HUES48 (cell line): ENCODE data around the gene KCTD4.
"Not testable (repeated sequence)": the region's sequence is repeated elsewhere in the genome, so short reads cannot be mapped to it uniquely, and the experiment has no call there.

ENCODE experiments used
- H3K27ac ChIP-seq: one replicate; pipeline ENCODE4 v1.7.0; 2013; ENCODE audit warnings: low read depth, low read length, inconsistent platforms
- H3K27me3 ChIP-seq: 2 replicates; pipeline ENCODE4 v1.6.1; 2013; ENCODE audit warnings: mild to moderate bottlenecking, low read length; ENCODE audit not compliant: control insufficient read depth, insufficient read depth
- H3K36me3 ChIP-seq: 2 replicates; pipeline ENCODE4 v1.6.1; 2013; ENCODE audit warnings: low read length; ENCODE audit not compliant: control insufficient read depth, insufficient read depth
- H3K4me1 ChIP-seq: 2 replicates; pipeline ENCODE4 v1.6.1; 2013; ENCODE audit warnings: mild to moderate bottlenecking, low read length; ENCODE audit not compliant: control insufficient read depth, insufficient read depth
- H3K4me3 ChIP-seq: 2 replicates; pipeline ENCODE4 v1.5.1; 2013; ENCODE audit warnings: mild to moderate bottlenecking, low read depth, low read length
- H3K9ac ChIP-seq: 2 replicates; pipeline ENCODE4 v1.6.1; 2013; ENCODE audit warnings: mild to moderate bottlenecking, low read depth, low read length, moderate library complexity
- H3K9me3 ChIP-seq: 2 replicates; pipeline ENCODE4 v1.6.1; 2013; ENCODE audit warnings: low read length; ENCODE audit not compliant: control insufficient read depth, insufficient read depth

The KCTD4 gene

DNA sequence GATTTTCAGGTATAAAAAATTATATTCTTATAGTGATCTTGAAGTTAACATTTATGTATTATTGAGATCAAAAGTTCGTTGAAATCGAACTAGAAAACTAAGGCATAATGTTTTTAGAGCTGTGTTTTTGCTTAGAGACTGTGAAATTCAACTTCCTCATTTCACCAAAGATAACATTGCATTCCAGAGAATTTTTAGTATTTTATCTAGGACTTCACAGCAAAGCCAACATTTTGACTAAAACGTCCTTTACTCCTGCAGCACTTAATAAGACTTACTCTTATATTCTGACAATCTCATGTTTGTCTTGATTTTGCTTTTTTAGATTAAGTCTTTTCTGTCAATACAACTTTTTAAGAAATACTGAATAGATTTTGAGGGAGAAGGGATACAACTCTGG, 4.7 kb downstream of the KCTD4 start:
- Histone ChIP-seq H3K27ac (no peak overlapping the region), H3K27me3 (no peaks in the 10 kb centered on the region), H3K9me3 (no peaks in the 10 kb centered on the region), H3K4me3 (no peak overlapping the region), H3K9ac (no peak overlapping the region), H3K4me1 (peaks cover 21% of the 10 kb centered on the region), H3K36me3 (no peaks in the 10 kb centered on the region)

DNA sequence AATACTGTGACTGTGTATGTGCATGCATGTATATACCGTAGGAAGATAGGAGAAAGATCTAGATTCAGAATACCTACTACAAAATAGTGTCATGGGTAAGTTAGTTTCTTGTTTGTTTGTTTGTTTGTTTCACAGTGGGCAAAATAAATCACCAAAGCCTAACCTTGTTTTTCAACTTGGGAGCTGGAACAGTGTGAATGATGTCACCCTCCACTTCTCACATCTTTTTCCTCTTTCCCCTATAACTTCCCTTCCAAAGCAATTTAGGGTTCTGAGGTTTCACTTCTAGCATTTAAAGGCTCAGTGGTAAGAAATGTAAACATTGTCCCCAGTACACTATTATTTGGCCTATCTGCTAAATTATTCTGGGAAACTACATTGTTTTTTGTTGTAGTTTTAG, 5.4 kb downstream of the KCTD4 start:
- Histone ChIP-seq H3K27me3 (no peaks in the 10 kb centered on the region), H3K4me1 (peaks cover 15% of the 10 kb centered on the region), H3K9me3 (no peaks in the 10 kb centered on the region), H3K27ac (no peak overlapping the region), H3K9ac (no peak overlapping the region), H3K4me3 (no peak overlapping the region), H3K36me3 (no peaks in the 10 kb centered on the region)

DNA sequence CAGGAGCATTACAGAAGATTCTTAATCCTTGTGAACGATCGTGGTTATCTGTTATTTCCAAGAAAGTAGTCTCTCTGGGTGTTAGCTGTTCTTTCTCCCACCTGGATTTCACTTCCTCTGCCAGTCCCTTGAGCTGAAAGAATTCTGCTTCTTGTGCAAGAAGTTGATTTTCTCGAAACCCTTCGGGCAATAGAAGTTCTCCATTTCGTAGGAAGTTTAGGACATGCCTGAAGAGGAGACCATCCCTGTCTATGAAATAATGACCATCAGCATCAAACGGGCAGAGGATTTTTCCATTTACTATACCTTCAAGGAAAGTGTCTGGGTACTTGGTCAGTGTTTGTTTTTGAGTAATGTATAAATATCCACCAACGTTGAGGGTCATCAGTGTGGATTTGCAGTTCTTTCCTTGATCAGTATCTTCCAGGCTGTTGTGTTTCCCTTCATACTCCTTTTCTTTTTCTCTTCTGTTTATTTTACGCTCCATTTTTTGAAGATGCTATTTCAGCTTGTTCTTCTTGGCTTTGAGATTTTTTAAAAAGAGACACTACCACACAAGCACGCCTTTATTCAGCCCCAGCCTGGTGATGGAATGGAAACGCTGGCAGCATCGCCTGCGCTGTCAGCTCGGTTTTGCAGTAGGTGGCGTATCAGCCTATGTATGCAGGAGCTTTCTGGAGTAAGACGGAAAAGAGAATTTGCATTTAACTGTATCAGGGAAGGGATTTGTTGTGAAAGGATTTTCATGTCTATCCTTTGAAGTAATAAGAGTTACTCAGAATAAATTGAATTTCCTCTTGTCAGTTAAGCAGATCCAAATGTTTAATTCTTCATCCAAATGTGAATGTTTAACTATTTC, 6.5 kb downstream of the KCTD4 start:
- Histone ChIP-seq H3K9ac (no peak overlapping the region), H3K4me1 (peaks cover 14% of the 10 kb centered on the region)

DNA sequence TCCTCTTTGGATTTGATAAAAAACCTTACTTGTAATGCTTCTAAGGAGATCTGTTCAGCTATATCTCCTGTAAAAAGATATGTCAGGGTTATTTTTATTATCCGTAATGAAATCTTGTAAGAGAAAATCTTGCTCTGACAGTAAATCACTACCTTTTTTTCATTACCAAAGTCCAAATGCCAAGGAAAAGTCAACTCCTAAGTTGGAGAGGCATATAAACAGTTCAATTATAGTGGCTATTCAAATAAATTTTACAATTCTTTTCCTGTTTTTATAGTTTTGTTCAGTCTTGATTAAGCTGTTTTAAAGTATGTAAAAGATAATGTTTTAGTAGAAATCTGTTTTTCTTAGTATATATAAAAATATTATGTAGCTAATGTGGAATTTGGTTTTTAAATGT, 9.0 kb downstream of the KCTD4 start:
- Histone ChIP-seq H3K27me3 (no peaks in the 10 kb centered on the region), H3K27ac (no peak overlapping the region), H3K36me3 (no peaks in the 10 kb centered on the region), H3K9me3 (no peaks in the 10 kb centered on the region), H3K4me3 (no peak overlapping the region), H3K4me1 (peaks cover 14% of the 10 kb centered on the region), H3K9ac (no peak overlapping the region)

More for the DNA sequence above, 6.5 kb downstream of the KCTD4 start:
- Histone ChIP-seq H3K4me3 (no peak overlapping the region), H3K9me3 (no peaks in the 10 kb centered on the region), H3K27me3 (no peaks in the 10 kb centered on the region), H3K27ac (no peak overlapping the region), H3K36me3 (no peaks in the 10 kb centered on the region)

DNA sequence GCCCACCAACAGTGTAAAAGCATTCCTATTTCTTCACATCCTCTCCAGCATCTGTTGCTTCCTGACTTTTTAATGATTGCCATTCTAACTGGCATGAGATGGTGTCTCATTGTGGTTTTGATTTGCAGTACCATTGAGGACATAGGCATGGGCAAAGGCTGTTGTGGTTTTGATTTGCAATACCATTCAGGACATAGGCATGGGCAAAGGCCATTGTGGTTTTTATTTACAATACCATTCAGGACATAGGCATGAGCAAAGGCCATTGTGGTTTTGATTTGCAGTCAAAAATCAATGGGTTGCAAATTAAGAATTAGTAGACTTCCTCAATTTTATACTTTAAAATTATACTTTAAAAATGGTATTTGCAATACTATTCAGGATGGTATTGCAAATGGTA, 11.3 kb downstream of the KCTD4 start:
- not testable (repeated sequence) for H3K27me3 ChIP-seq, H3K36me3 ChIP-seq, H3K27ac ChIP-seq, H3K9ac ChIP-seq, H3K9me3 ChIP-seq, H3K4me1 ChIP-seq, H3K4me3 ChIP-seq

DNA sequence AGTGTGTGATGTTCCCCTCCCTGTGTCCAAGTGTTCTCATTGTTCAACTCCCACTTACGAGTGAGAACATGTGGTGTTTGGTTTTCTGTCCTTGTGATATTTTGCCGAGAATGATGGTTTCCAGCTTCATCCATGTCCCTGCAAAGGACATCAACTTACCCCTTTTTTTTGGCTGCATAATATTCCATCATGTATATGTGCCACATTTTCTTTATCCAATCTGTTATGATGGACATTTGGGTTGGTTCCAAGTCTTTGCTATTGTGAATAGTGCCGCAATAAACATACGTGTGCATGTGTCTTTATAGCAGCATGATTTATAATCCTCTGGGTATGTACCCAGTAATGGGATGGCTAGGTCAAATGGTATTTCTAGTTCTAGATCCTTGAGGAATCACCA, 11.8 kb downstream of the KCTD4 start:
- H3K9me3 ChIP-seq, H3K4me1 ChIP-seq, H3K27ac ChIP-seq, H3K36me3 ChIP-seq, H3K27me3 ChIP-seq, H3K9ac ChIP-seq, H3K4me3 ChIP-seq: not testable (repeated sequence)

DNA sequence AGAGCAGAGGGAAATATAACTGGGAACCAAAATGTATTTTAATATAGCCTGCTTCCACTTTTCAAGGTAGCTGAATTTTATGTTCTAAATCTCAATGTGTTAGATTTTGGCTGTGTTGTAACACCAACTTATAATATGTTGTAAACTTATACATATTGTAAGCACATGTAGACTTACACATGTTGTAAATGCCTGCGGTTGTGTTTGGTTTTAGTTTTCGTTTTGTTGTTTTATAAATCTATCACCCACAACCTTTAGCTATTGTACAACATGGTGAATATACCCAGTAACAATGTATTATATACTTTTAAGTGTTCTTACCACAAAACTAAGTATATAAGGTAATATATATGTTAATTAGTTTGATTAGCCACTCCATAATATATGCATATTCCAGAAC, 15.6 kb downstream of the KCTD4 start:
- Histone ChIP-seq H3K4me3 (no peak overlapping the region), H3K27ac (no peak overlapping the region), H3K9ac (no peak overlapping the region), H3K4me1 (no peaks in the 10 kb centered on the region), H3K9me3 (no peaks in the 10 kb centered on the region), H3K36me3 (peaks cover 3% of the 10 kb centered on the region), H3K27me3 (no peaks in the 10 kb centered on the region)

DNA sequence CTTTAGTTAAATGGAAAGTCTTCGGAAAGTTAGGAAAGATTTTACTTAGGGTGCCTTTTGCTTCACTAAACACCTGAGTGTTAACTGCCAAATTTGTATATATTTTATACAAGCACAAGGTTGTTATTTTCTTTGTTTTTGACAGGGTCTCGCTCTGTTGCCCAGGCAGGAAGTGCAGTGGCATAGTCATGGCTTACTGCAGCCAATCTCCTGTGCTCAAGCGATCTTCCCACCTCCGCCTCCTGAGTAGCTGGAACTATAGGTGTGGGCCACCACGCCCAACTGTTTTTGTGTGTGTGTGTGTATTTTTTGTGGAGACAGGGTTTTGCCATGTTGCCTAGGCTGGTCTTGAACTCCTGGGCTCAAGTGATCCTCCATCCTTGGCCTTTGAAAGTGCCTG, 16.2 kb downstream of the KCTD4 start:
- H3K4me3 ChIP-seq = no peak overlapping the region
- H3K9ac ChIP-seq = no peak overlapping the region
- no peaks in the 10 kb centered on the region for H3K4me1 ChIP-seq
- H3K36me3 ChIP-seq = peaks cover 3% of the 10 kb centered on the region
- no peaks in the 10 kb centered on the region for H3K27me3 ChIP-seq
- H3K9me3 ChIP-seq = no peaks in the 10 kb centered on the region
- no peak overlapping the region for H3K27ac ChIP-seq

DNA sequence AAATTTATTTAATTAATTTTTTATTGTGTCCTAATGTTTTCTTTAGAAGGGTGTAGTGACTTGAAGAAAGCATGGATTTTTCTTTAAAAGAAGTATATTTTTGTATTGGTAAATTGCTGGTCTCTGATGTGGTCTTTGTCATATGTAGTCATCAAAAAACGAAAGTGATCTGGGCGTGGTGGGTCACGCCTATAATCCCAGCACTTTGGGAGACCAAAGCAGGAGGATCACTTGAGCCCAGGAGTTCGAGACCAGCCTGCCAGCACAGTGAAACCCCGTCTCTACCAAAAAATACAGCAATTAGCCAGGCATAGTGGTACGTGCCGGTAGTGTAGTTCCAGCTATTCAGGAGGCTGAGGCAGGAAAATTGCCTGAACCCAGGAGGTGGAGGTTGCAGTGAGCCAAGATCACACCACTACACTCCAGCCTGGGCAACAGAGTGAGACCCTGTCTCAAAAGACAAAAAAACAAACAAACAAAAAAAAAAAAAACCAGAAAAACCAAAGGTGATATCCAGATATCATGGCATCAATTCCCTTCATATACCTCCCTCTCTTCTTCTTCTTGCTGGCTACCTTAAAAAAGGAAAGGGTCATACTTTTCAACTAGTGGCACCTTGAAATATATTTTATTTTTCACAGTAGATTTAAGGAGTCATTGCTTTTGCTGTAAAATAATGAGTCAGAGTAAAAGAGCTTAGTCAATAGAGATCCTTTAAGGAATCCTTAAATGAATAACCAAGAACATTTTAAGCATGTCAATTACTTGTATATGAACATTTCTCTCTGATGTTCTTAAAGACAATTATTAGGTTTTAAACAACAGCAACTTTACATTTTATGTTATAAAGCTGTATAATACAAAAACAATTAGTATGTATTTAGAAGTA, 19.9 kb downstream of the KCTD4 start:
- Histone ChIP-seq H3K4me3 (no peak overlapping the region), H3K9me3 (no peaks in the 10 kb centered on the region), H3K27ac (no peak overlapping the region), H3K36me3 (peaks cover 3% of the 10 kb centered on the region), H3K27me3 (no peaks in the 10 kb centered on the region), H3K4me1 (no peaks in the 10 kb centered on the region), H3K9ac (no peak overlapping the region)

DNA sequence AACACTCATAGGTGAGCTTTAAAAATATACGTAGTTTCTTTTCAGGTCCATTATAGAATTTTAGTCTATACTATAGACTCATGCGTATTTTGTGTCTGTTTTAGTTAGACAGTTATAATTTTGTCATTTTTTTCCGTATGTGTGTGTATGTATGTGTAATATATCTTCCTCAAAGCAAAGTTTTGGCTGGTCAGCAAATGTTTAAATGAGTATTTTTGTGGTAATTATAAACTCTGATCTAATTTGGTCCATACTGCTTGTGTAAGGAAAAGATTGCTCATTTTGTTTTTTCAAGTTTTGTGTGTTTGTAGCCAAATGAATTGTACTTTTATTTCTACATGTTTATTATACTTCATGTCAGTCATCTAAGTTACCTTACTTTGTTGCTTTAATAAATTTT, 20.5 kb downstream of the KCTD4 start:
- no peaks in the 10 kb centered on the region for H3K9me3 ChIP-seq
- peaks cover under 1% of the 10 kb centered on the region for H3K36me3 ChIP-seq

DNA sequence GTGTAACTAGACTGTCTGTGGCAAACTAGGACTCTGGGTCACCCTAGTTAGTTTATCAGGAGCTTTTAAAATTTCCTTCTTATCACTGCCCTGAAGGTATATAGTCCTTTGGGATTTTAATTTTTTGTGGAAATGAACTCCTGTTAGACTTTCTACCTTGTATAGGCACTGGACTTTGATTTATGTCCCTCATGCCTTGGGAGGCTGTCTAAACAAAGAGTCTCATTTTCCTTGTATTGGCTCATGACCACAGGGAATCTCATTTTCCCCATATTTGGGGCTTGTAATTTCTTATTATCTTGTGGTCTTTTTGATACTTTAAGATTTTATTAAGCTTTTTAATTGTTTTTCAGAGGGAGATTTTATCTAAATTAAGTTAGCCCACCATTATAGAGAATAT, 21.4 kb downstream of the KCTD4 start:
- Histone ChIP-seq H3K27ac (no peak overlapping the region), H3K36me3 (peaks cover 6% of the 10 kb centered on the region; the same call in 1 of the 2 replicates), H3K27me3 (no peaks in the 10 kb centered on the region), H3K9ac (no peak overlapping the region), H3K4me3 (no peak overlapping the region), H3K4me1 (no peaks in the 10 kb centered on the region), H3K9me3 (no peaks in the 10 kb centered on the region)

More for the DNA sequence above, 20.5 kb downstream of the KCTD4 start:
- Histone ChIP-seq H3K9ac (no peak overlapping the region), H3K4me1 (no peaks in the 10 kb centered on the region), H3K27ac (no peak overlapping the region), H3K27me3 (no peaks in the 10 kb centered on the region), H3K4me3 (no peak overlapping the region)
